Measurements from ENCODE around the gene NBAS. TPM values are rescaled to one million over a fixed set of nuclear protein-coding genes. Genes with fewer than 3 reads are reported as not detected.

Gene NBAS
- total and polyA plus RNA-seq, 2 of the 4 experiments (the other 2 are of a cell fraction), result 22.3 to 105 TPM

DNA sequence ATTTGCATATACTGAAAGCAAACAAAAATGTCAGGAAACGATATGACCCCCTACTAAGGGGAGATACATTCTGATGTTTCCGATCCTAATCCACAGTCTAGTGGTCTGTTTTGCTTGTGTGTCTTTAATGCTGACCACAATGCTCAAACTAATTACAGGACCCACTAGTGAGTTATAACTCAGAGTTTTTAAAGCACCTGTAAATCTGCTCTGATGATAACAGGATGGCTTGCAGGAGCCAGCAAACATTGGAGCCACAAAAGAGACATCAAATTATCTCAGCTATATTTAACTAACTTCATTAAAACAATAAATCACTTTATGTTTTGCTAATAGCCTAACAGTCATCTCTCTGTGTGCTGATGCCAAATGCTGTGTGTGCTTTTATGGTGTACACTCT is 300.3 kb downstream of the NBAS start:
- BruUV-seq (replicated peaks), result no TSS peak
- Histone ChIP-seq H3K4me3 (ENCODE audit: insufficient read depth, low read depth, low read length) (no peak overlapping the region), H3K18ac (ENCODE audit: low read depth, low read length) (no peak overlapping the region), H3K9ac (ENCODE audit: low read depth, low read length) (no peak overlapping the region), H3K9me3 (ENCODE audit: control insufficient read depth, insufficient read depth, low read length) (no peaks in the 10 kb centered on the region), H2BK120ac (ENCODE audit: low read depth, low read length) (no peak overlapping the region), H2BK20ac (ENCODE audit: low read depth, low read length) (no peak overlapping the region), H3K4ac (ENCODE audit: low read depth, low read length) (no peak overlapping the region), H3K14ac (replicated peaks; ENCODE audit: low read depth, low read length) (no peak overlapping the region), H3K36me3 (ENCODE audit: control insufficient read depth, insufficient read depth, low read length) (peaks cover 5% of the 10 kb centered on the region; the same call in 1 of the 2 replicates), H3K27ac (ENCODE audit: insufficient read depth, low read length) (no peak overlapping the region), H4K20me1 (ENCODE audit: insufficient read depth, low read length) (no peaks in the 10 kb centered on the region), H4K91ac (ENCODE audit: insufficient read depth, low read depth, low read length) (no peak overlapping the region), H3K27me3 (ENCODE audit: control insufficient read depth, insufficient read depth, low read length) (no peaks in the 10 kb centered on the region), H4K8ac (ENCODE audit: low read depth in 2 of 2, low read length in 2 of 2) (no peak overlapping the region), H2AK5ac (ENCODE audit: low read depth, low read length) (no peak overlapping the region), H4K5ac (ENCODE audit: low read depth, low read length) (no peak overlapping the region), H2AFZ (replicated peaks; ENCODE audit: low read length, poor library complexity) (no peak overlapping the region), H3K4me2 (ENCODE audit: low read depth, low read length) (no peak overlapping the region), H3K9me1 (ENCODE audit: insufficient read depth, low read length) (no peaks in the 10 kb centered on the region), H3K79me1 (ENCODE audit: low read depth in 1 of 2, low read length in 2 of 2) (no peaks in the 10 kb centered on the region; a peak in 2 of 4 replicates), H2BK5ac (ENCODE audit: low read depth, low read length, poor library complexity, severe bottlenecking) (no peak overlapping the region), H2AK9ac (replicated peaks; ENCODE audit: low read depth, low read length, poor library complexity) (no peak overlapping the region), H3K23ac (ENCODE audit: low read depth, low read length) (no peak overlapping the region), H3K56ac (ENCODE audit: extremely low read depth, insufficient read depth, low read length) (no peak overlapping the region), H2BK15ac (ENCODE audit: low read depth, low read length) (no peak overlapping the region), H3K4me1 (ENCODE audit: control insufficient read depth, insufficient read depth, low read length) (no peaks in the 10 kb centered on the region)
- in situ Hi-C loops (cut with MboI; ENCODE audit: low sequenced_read_pairs) (no loop called here), dilution Hi-C loops (cut with HindIII; ENCODE audit: low sequenced_read_pairs, unreplicated experiment) (no loop called here), intact Hi-C loops (cut with micrococcal nuclease) (no loop called here)
- TF ChIP-seq MXI1 (IDR thresholded peaks at IDR 0.05; ENCODE audit: borderline replicate concordance, low read depth, low read length), result no peak
- TF ChIP-seq POLR2A (IDR thresholded peaks at IDR 0.05; ENCODE audit: low read depth, low read length), result no peak
- no peak for TF ChIP-seq CHD1 (IDR thresholded peaks at IDR 0.05; ENCODE audit: low read depth, low read length)
- no peak for TF ChIP-seq BHLHE40 (IDR thresholded peaks at IDR 0.05; ENCODE audit: low read depth, low read length)
- TF ChIP-seq MAZ (IDR thresholded peaks at IDR 0.05; ENCODE audit: borderline replicate concordance, low read depth, low read length), result no peak
- no peak for TF ChIP-seq CEBPB (IDR thresholded peaks at IDR 0.05; ENCODE audit: low read depth, low read length)
- no peak for TF ChIP-seq RAD21 (IDR thresholded peaks at IDR 0.05; ENCODE audit: low read length)
- no peak for TF ChIP-seq NFE2L2 (IDR thresholded peaks at IDR 0.05; ENCODE audit: low read depth, low read length)
- TF ChIP-seq, protein P1, sequence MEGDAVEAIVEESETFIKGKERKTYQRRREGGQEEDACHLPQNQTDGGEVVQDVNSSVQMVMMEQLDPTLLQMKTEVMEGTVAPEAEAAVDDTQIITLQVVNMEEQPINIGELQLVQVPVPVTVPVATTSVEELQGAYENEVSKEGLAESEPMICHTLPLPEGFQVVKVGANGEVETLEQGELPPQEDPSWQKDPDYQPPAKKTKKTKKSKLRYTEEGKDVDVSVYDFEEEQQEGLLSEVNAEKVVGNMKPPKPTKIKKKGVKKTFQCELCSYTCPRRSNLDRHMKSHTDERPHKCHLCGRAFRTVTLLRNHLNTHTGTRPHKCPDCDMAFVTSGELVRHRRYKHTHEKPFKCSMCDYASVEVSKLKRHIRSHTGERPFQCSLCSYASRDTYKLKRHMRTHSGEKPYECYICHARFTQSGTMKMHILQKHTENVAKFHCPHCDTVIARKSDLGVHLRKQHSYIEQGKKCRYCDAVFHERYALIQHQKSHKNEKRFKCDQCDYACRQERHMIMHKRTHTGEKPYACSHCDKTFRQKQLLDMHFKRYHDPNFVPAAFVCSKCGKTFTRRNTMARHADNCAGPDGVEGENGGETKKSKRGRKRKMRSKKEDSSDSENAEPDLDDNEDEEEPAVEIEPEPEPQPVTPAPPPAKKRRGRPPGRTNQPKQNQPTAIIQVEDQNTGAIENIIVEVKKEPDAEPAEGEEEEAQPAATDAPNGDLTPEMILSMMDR (conservative IDR thresholded peaks at IDR 0.05; ENCODE audit: low read depth, low read length), result no peak
- TF ChIP-seq, protein P2, sequence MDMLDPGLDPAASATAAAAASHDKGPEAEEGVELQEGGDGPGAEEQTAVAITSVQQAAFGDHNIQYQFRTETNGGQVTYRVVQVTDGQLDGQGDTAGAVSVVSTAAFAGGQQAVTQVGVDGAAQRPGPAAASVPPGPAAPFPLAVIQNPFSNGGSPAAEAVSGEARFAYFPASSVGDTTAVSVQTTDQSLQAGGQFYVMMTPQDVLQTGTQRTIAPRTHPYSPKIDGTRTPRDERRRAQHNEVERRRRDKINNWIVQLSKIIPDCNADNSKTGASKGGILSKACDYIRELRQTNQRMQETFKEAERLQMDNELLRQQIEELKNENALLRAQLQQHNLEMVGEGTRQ (IDR thresholded peaks at IDR 0.05; ENCODE audit: low read depth, low read length), result no peak
- no peak for TF ChIP-seq MAFK (IDR thresholded peaks at IDR 0.05; ENCODE audit: low read depth, low read length)
- TF ChIP-seq FOS (IDR thresholded peaks at IDR 0.05; ENCODE audit: low read depth, low read length), result no peak
- TF ChIP-seq SMC3 (IDR thresholded peaks at IDR 0.05; ENCODE audit: low read depth, low read length), result no peak
- no peak for TF ChIP-seq RCOR1 (IDR thresholded peaks at IDR 0.05; ENCODE audit: insufficient replicate concordance, low read length)
- TF ChIP-seq, protein P3, sequence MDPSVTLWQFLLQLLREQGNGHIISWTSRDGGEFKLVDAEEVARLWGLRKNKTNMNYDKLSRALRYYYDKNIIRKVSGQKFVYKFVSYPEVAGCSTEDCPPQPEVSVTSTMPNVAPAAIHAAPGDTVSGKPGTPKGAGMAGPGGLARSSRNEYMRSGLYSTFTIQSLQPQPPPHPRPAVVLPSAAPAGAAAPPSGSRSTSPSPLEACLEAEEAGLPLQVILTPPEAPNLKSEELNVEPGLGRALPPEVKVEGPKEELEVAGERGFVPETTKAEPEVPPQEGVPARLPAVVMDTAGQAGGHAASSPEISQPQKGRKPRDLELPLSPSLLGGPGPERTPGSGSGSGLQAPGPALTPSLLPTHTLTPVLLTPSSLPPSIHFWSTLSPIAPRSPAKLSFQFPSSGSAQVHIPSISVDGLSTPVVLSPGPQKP (IDR thresholded peaks at IDR 0.05; ENCODE audit: borderline replicate concordance, low read depth, low read length), result no peak
- no peak for TF ChIP-seq RFX5 (IDR thresholded peaks at IDR 0.05; ENCODE audit: low read depth, low read length)
- DNase-seq (no peak), ATAC-seq (ENCODE audit: low read depth) (no peak)
- WGBS, 2 experiments (ENCODE audit: extremely low coverage in 2 of 2, insufficient read length in 1 of 2), result no CpG with 5 or more reads among the region's 2 CpGs
- POLR2A ChIA-PET (ENCODE audit: unreplicated experiment), result no interaction called here
- CTCF ChIA-PET, result no interaction called here

Measured in IMR-90 (cell line).